A673 (cell line): ENCODE data around the gene LGALS16. TPM values are rescaled to one million over a fixed set of nuclear protein-coding genes. Genes with fewer than 3 reads are reported as not detected.

Experiments used
- BruUV-seq: library from RNA; stranded (reverse); fragments of 400-500 nt; replicated peaks from 2 replicates; lab custom pipeline; 2021; lab: Mats Ljungman, UMichigan
- CTCF ChIA-PET: fragments of 300-600 bp; sonication (Branson Sonifier 250); formaldehyde crosslinking; loops from one replicate; lab custom pipeline; 2022; ENCODE audit warnings: antibody characterized with exemption; lab: Charles Lee
- POLR2A ChIA-PET: fragments of 300-600 bp; sonication (Branson Sonifier 250); formaldehyde crosslinking; loops from one replicate; lab custom pipeline; 2022; ENCODE audit warnings: antibody characterized with exemption; ENCODE audit not compliant: low non-redundant PET; lab: Charles Lee
- DNase-seq: peaks from one replicate; pipeline ENCODE4 v3.0.0-alpha.2; 2015; ENCODE audit warnings: low spot score
- H3K27ac ChIP-seq: fragments of 200-600 bp; sonication (generic); 2 replicates; pipeline ENCODE4 v1.5.1; 2016; ENCODE audit warnings: mixed run types, low read depth, mild to moderate bottlenecking, mixed read lengths, antibody characterized with exemption, low read length; ENCODE audit not compliant: poor library complexity, severe bottlenecking
- H3K27me3 ChIP-seq: fragments of 200-600 bp; sonication (generic); replicated peaks from 2 replicates; pipeline ENCODE4 v1.6.1; 2017; ENCODE audit warnings: mixed run types, low read depth, mild to moderate bottlenecking, mixed read lengths, antibody characterized with exemption, low read length; ENCODE audit not compliant: insufficient read depth, poor library complexity
- H3K36me3 ChIP-seq: fragments of 200-600 bp; sonication (generic); 2 replicates; pipeline ENCODE4 v1.6.1; 2016; ENCODE audit warnings: mixed run types, mild to moderate bottlenecking, mixed read lengths, antibody characterized with exemption, low read length; ENCODE audit not compliant: insufficient read depth, poor library complexity, severe bottlenecking
- H3K4me1 ChIP-seq: fragments of 200-600 bp; sonication (generic); 2 replicates; pipeline ENCODE4 v1.6.1; 2017; ENCODE audit warnings: mixed run types, mild to moderate bottlenecking, mixed read lengths, antibody characterized with exemption, low read length; ENCODE audit not compliant: insufficient read depth, poor library complexity, severe bottlenecking
- H3K4me3 ChIP-seq: fragments of 200-600 bp; sonication (generic); 2 replicates; pipeline ENCODE4 v1.5.1; 2016; ENCODE audit warnings: low read depth, mixed run types, mild to moderate bottlenecking, mixed read lengths, low read length; ENCODE audit not compliant: poor library complexity, severe bottlenecking
- H3K9me3 ChIP-seq: fragments of 200-600 bp; sonication (generic); 2 replicates; pipeline ENCODE4 v1.6.1; 2016; ENCODE audit warnings: mixed run types, low read depth, mild to moderate bottlenecking, mixed read lengths, antibody characterized with exemption, low read length; ENCODE audit not compliant: poor library complexity, severe bottlenecking
- CTCF ChIP-seq: fragments of 300-800, 200-600 bp; sonication (generic); conservative IDR thresholded peaks from 2 replicates; pipeline ENCODE4 v1.5.1; 2017; ENCODE audit warnings: low read depth, mild to moderate bottlenecking, antibody characterized with exemption, low read length, moderate library complexity, mixed read lengths
- EZH2 ChIP-seq: fragments of 200-600 bp; sonication (generic); IDR thresholded peaks from 2 replicates; pipeline ENCODE4 v1.6.1; 2017; ENCODE audit warnings: borderline replicate concordance, low read depth, mild to moderate bottlenecking, mixed read lengths, antibody characterized with exemption, low read length; ENCODE audit not compliant: poor library complexity, severe bottlenecking
- intact Hi-C: fragments of 100-400 bp; cut with micrococcal nuclease; formaldehyde crosslinking; loops from one replicate; pipeline ENCODE4 v1.10.0; 2022; ENCODE audit not compliant: unreplicated experiment
- total RNA-seq: library from RNA; stranded (reverse); gene quantifications from 2 replicates; pipeline ENCODE4 v1.2.3, GENCODE V29; 2021

Gene LGALS16
- total RNA-seq, 1 experiment from 2014 or later, result not detected

DNA sequence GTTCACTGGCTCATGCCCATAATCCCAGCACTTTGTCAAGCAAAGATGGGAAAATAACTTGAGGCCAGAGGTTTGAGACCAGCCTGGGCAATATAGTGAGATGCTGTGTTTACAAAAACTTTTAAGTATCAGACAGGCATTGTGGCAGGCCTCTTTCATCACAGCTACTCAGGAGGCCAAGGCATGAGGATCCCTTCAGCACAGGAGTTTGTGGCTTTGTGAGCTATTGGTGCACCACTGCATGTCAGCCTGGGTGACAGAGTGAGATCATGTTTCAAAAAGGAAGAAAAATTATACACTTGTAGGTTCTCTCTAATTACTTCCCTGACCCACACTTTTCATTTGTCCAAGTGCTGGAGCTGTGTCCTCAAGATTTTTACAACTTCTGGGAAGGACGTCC lies 37.1 kb downstream of the LGALS16 start:
- peaks cover 67% of the 10 kb centered on the region for H3K27me3 ChIP-seq
- DNase-seq, result no peak
- intact Hi-C loops, result no loop called here
- H3K27ac ChIP-seq, result no peak overlapping the region
- no peaks in the 10 kb centered on the region for H3K9me3 ChIP-seq
- no TSS peak for BruUV-seq
- H3K4me3 ChIP-seq, result no peak overlapping the region
- ChIA-PET CTCF (no interaction called here), POLR2A (no interaction called here)
- H3K36me3 ChIP-seq, result no peaks in the 10 kb centered on the region
- no peaks in the 10 kb centered on the region for H3K4me1 ChIP-seq
- TF ChIP-seq CTCF (no peak), EZH2 (no peak)

GRCh38 chr19:39695759-39696158 lies 40.0 kb downstream of the LGALS16 start:
- intact Hi-C loops, result no loop called here
- Histone ChIP-seq H3K27ac (no peak overlapping the region), H3K36me3 (no peaks in the 10 kb centered on the region), H3K4me1 (no peaks in the 10 kb centered on the region), H3K9me3 (no peaks in the 10 kb centered on the region), H3K27me3 (peaks cover 67% of the 10 kb centered on the region), H3K4me3 (no peak overlapping the region)
- no peak for TF ChIP-seq EZH2
- TF ChIP-seq CTCF, result no peak
- BruUV-seq, result no TSS peak
- DNase-seq, result no peak
- ChIA-PET POLR2A (no interaction called here), CTCF (no interaction called here)

DNA sequence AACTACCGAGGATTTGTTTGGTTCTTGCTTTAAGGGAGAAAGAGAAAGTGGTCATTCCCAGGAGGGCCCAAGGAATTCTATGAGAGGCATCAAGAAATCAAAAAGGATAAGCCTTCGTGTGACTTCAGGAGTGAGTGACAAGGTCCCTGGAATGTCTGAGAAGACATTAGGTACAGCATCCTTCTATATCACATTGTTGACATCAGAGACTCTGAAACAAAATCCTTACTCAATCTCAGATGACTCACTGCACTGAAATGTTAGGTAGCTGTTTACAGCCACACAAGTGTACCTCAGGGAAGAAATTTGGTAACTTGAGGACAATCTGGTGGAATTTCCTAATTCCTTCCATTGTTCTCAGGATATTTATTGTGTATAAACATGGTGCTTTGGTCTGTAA lies 40.7 kb downstream of the LGALS16 start:
- Histone ChIP-seq H3K9me3 (no peaks in the 10 kb centered on the region), H3K36me3 (no peaks in the 10 kb centered on the region), H3K4me1 (no peaks in the 10 kb centered on the region), H3K4me3 (no peak overlapping the region), H3K27me3 (peaks cover 67% of the 10 kb centered on the region), H3K27ac (no peak overlapping the region)
- no peak for DNase-seq
- no peak for TF ChIP-seq EZH2
- TF ChIP-seq CTCF, result no peak
- intact Hi-C loops, result no loop called here
- ChIA-PET POLR2A (no interaction called here), CTCF (no interaction called here)
- no TSS peak for BruUV-seq
